Measurements from ENCODE around the gene ABCC12.

ABCC12 gene

GRCh38 chr16:48110000-48110399, 45.8 kb downstream of the ABCC12 start:
- in situ Hi-C loops (cut with MboI; ENCODE audit: low sequenced_read_pairs) = no loop called here

GRCh38 chr16:48109475-48109874, 46.3 kb downstream of the ABCC12 start:
- in situ Hi-C loops (cut with MboI; ENCODE audit: low sequenced_read_pairs) = no loop called here

GRCh38 chr16:48106446-48106845, 49.3 kb downstream of the ABCC12 start:
- in situ Hi-C loops (cut with MboI; ENCODE audit: low sequenced_read_pairs) = no loop called here

Data from HL-60/S4 (cell line).